Dermis blood vessel endothelial cell (primary cell): ENCODE results near the gene TSN. TPM values are rescaled to one million over a fixed set of nuclear protein-coding genes. Genes with fewer than 3 reads are reported as not detected.
"Not testable (repeated sequence)": the region's sequence is repeated elsewhere in the genome, so short reads cannot be mapped to it uniquely, and the experiment has no call there.

ENCODE experiments used
- DNase-seq: peaks from one replicate; pipeline ENCODE4 v3.0.0; 2010
- total RNA-seq: library from RNA; depleted of rRNA; stranded (reverse); fragments of >200 nt; gene quantifications from 2 replicates; pipeline ENCODE4 v1.2.3, GENCODE V29; 2014

TSN gene
- total RNA-seq, 1 donor from 2014 or later: 115 TPM

GRCh38 chr2:121803503-121803902 lies 48.1 kb downstream of the TSN start:
- no peak for DNase-seq

GRCh38 chr2:121804340-121804739 lies 48.9 kb downstream of the TSN start:
- DNase-seq: peak; percentile 86

- DNase-seq: no peak
These were observed 49.7 kb downstream of the TSN start for GRCh38 chr2:121804997-121805765.

GRCh38 chr2:121805766-121806143 lies 50.3 kb downstream of the TSN start:
- no peak for DNase-seq

GRCh38 chr2:121807771-121808170 lies 52.3 kb downstream of the TSN start:
- DNase-seq: not testable (repeated sequence)

- DNase-seq: no peak
These were observed 54.2 kb downstream of the TSN start for GRCh38 chr2:121809607-121810006.

GRCh38 chr2:121810959-121811853 lies 55.8 kb downstream of the TSN start:
- peak; percentile 89 for DNase-seq

GRCh38 chr2:121813083-121813482 lies 57.6 kb downstream of the TSN start:
- not testable (repeated sequence) for DNase-seq

GRCh38 chr2:121815216-121815615 lies 59.8 kb downstream of the TSN start:
- DNase-seq: no peak

GRCh38 chr2:121816797-121817196 lies 61.3 kb downstream of the TSN start:
- no peak for DNase-seq

- not testable (repeated sequence) for DNase-seq
These were observed 61.9 kb downstream of the TSN start for GRCh38 chr2:121817304-121817703.

Other genes with a start within 250 kb of the TSN start
- under 0.01 TPM in 1 of 2 replicates, not detected in the other for gene RNU4ATAC, start 224.8 kb upstream of the TSN start, total RNA-seq
- 51.9 and 67.7 TPM in 2 replicates for gene CLASP1, start 106.2 kb upstream of the TSN start, total RNA-seq
- 45.1 and 75.9 TPM in 2 replicates for gene NIFK, start 18.8 kb upstream of the TSN start, total RNA-seq